Hepatocyte (in vitro differentiated cells): ENCODE measurements around the gene TLCD1. TPM values are rescaled to one million over a fixed set of nuclear protein-coding genes. Genes with fewer than 3 reads are reported as not detected.

Experiments
- polyA plus RNA-seq: library from polyadenylated mRNA; unstranded; fragments of >200 nt; fragmentation: Nextera tagmentation; extraction: Ambion mirVana; gene quantifications from 2 replicates; pipeline ENCODE4 v1.2.1, GENCODE V29; 2016
- small RNA-seq: library from RNA; depleted of rRNA; stranded (forward); fragments of <200 nt; gene quantifications from one replicate; pipeline ENCODE3, GENCODE V24; 2014
- total RNA-seq: library from RNA; depleted of rRNA; stranded (reverse); fragments of >200 nt; gene quantifications from 2 replicates; pipeline ENCODE4 v1.2.3, GENCODE V29; 2014

TLCD1 gene
- total and polyA plus RNA-seq, 2 experiments from 2014 or later: 12.5 to 23.4 TPM

Small RNA genes within 50 kb of the gene (small RNA-seq; reads per million reads assigned to genes)
- gene SNORD42A: not detected
- gene SNORD42B: not detected
- not detected for gene SNORD4A
- gene SNORD4B: not detected

Other genes with a start within 250 kb of the TLCD1 start
- not detected in 2 replicates for gene FOXN1, start 219.9 kb downstream of the TLCD1 start, total RNA-seq
- gene FOXN1, start 219.9 kb downstream of the TLCD1 start, polyA plus RNA-seq: 0.87 TPM in 1 of 2 replicates, not detected in the other
- 65.2 and 68.1 TPM in 2 replicates for gene UNC119, start 173.6 kb downstream of the TLCD1 start, total RNA-seq
- gene UNC119, start 173.6 kb downstream of the TLCD1 start, polyA plus RNA-seq: 85.5 and 87.6 TPM in 2 replicates
- gene PIGS, start 154.7 kb downstream of the TLCD1 start, total RNA-seq: 39.5 and 59.1 TPM in 2 replicates
- gene PIGS, start 154.7 kb downstream of the TLCD1 start, polyA plus RNA-seq: 65.4 and 78.2 TPM in 2 replicates
- gene ALDOC, start 149.3 kb downstream of the TLCD1 start, total RNA-seq: 31.8 and 34.5 TPM in 2 replicates
- 14.9 and 16.2 TPM in 2 replicates for gene ALDOC, start 149.3 kb downstream of the TLCD1 start, polyA plus RNA-seq
- 13.9 and 16.3 TPM in 2 replicates for gene SPAG5, start 127.2 kb downstream of the TLCD1 start, total RNA-seq
- gene SPAG5, start 127.2 kb downstream of the TLCD1 start, polyA plus RNA-seq: 17.9 and 19.2 TPM in 2 replicates
- 4.6 and 5.3 TPM in 2 replicates for gene RSKR, start 112.0 kb downstream of the TLCD1 start, total RNA-seq
- 1.6 and 2.2 TPM in 2 replicates for gene RSKR, start 112.0 kb downstream of the TLCD1 start, polyA plus RNA-seq
- 74.1 and 82.4 TPM in 2 replicates for gene BLTP2, start 81.1 kb downstream of the TLCD1 start, total RNA-seq
- 38.3 and 40.1 TPM in 2 replicates for gene BLTP2, start 81.1 kb downstream of the TLCD1 start, polyA plus RNA-seq
- gene SDF2, start 64.3 kb downstream of the TLCD1 start, total RNA-seq: 77.4 and 78.6 TPM in 2 replicates
- gene SDF2, start 64.3 kb downstream of the TLCD1 start, polyA plus RNA-seq: 123 and 148 TPM in 2 replicates
- gene SUPT6H, start 64.0 kb downstream of the TLCD1 start, total RNA-seq: 48.8 and 50.8 TPM in 2 replicates
- gene SUPT6H, start 64.0 kb downstream of the TLCD1 start, polyA plus RNA-seq: 32.6 and 34.3 TPM in 2 replicates
- 3.9 and 4.4 TPM in 2 replicates for gene PROCA1, start 14.3 kb downstream of the TLCD1 start, total RNA-seq
- 1.1 and 1.8 TPM in 2 replicates for gene PROCA1, start 14.3 kb downstream of the TLCD1 start, polyA plus RNA-seq
- 160 and 184 TPM in 2 replicates for gene RAB34, start 8.4 kb downstream of the TLCD1 start, total RNA-seq
- gene RAB34, start 8.4 kb downstream of the TLCD1 start, polyA plus RNA-seq: 180 and 185 TPM in 2 replicates
- gene RPL23A, start 6.2 kb downstream of the TLCD1 start, total RNA-seq: 501 and 614 TPM in 2 replicates
- gene RPL23A, start 6.2 kb downstream of the TLCD1 start, polyA plus RNA-seq: 1,050 and 1,115 TPM in 2 replicates
- 3.3 and 5.5 TPM in 2 replicates for gene NEK8, start 2.6 kb upstream of the TLCD1 start, total RNA-seq
- 8.1 and 9.7 TPM in 2 replicates for gene NEK8, start 2.6 kb upstream of the TLCD1 start, polyA plus RNA-seq
- 99.5 and 107 TPM in 2 replicates for gene TRAF4, start 17.8 kb upstream of the TLCD1 start, total RNA-seq
- gene TRAF4, start 17.8 kb upstream of the TLCD1 start, polyA plus RNA-seq: 66.2 and 81.4 TPM in 2 replicates
- gene FAM222B, start 116.6 kb upstream of the TLCD1 start, total RNA-seq: 7.9 and 10.3 TPM in 2 replicates
- gene FAM222B, start 116.6 kb upstream of the TLCD1 start, polyA plus RNA-seq: 28.5 and 36.0 TPM in 2 replicates
- gene ERAL1, start 128.8 kb upstream of the TLCD1 start, total RNA-seq: 30.0 and 42.8 TPM in 2 replicates
- gene ERAL1, start 128.8 kb upstream of the TLCD1 start, polyA plus RNA-seq: 56.2 and 77.1 TPM in 2 replicates
- 31.8 and 42.0 TPM in 2 replicates for gene FLOT2, start 171.5 kb upstream of the TLCD1 start, total RNA-seq
- gene FLOT2, start 171.5 kb upstream of the TLCD1 start, polyA plus RNA-seq: 56.4 and 64.0 TPM in 2 replicates
- gene DHRS13, start 176.8 kb upstream of the TLCD1 start, total RNA-seq: 14.9 and 22.4 TPM in 2 replicates
- 10.8 and 15.4 TPM in 2 replicates for gene DHRS13, start 176.8 kb upstream of the TLCD1 start, polyA plus RNA-seq
- 18.2 and 19.0 TPM in 2 replicates for gene PHF12, start 225.3 kb upstream of the TLCD1 start, total RNA-seq
- 10.0 and 12.1 TPM in 2 replicates for gene PHF12, start 225.3 kb upstream of the TLCD1 start, polyA plus RNA-seq